K562 (cell line): ENCODE results near the gene SNX27. TPM values are rescaled to one million over a fixed set of nuclear protein-coding genes. Genes with fewer than 3 reads are reported as not detected.

ENCODE experiments used
- C11orf30 ChIP-seq: fragments of 450-650 bp; IDR thresholded peaks from 2 replicates; pipeline ENCODE4 v1.6.1; 2016; ENCODE audit warnings: low read depth, mild to moderate bottlenecking
- CBFA2T2 ChIP-seq: fragments of 450-650 bp; conservative IDR thresholded peaks from 2 replicates; pipeline ENCODE4 v1.6.1; 2017; ENCODE audit warnings: mild to moderate bottlenecking
- CREM ChIP-seq: IDR thresholded peaks from 2 replicates; pipeline ENCODE4 v1.6.1; 2014; ENCODE audit warnings: antibody characterized with exemption, low read depth
- CSDE1 ChIP-seq, 2 experiments: fragments of 450-650 bp; IDR thresholded peaks; 2 replicates each; pipeline ENCODE4 v1.6.1; 2016; ENCODE audit warnings: mild to moderate bottlenecking in 1 of 2
- GABPA ChIP-seq: fragments of 200-800 bp; sonication (Bioruptor generic); conservative IDR thresholded peaks from 2 replicates; pipeline ENCODE4 v1.6.1; 2016; ENCODE audit warnings: low read depth, missing genetic modification characterization, missing compliant biosample characterization
- GATAD2B ChIP-seq: fragments of 450-650 bp; IDR thresholded peaks from 2 replicates; pipeline ENCODE4 v1.6.1; 2017; ENCODE audit warnings: mild to moderate bottlenecking, borderline replicate concordance
- HCFC1 ChIP-seq: IDR thresholded peaks from 2 replicates; pipeline ENCODE4 v1.6.1; 2012; ENCODE audit warnings: low read depth, low read length, improper control_type of control experiment
- MYC ChIP-seq, 2 experiments: fragments of 250-450 bp in 1 of 2; sonication (Bioruptor Pico) in 1 of 2; IDR thresholded peaks; 2 replicates each; pipeline versions ENCODE4 v1.5.1 to v1.6.1; 2012 to 2021; ENCODE audit warnings: low read depth in 2 of 2, borderline replicate concordance in 1 of 2, improper control_type of control experiment in 1 of 2, low read length in 1 of 2, mild to moderate bottlenecking in 1 of 2, moderate library complexity in 1 of 2
- PHTF2 ChIP-seq: fragments of 250-450 bp; sonication (Bioruptor Pico); IDR thresholded peaks from 2 replicates; pipeline ENCODE4 v1.5.0; 2021; ENCODE audit warnings: mild to moderate bottlenecking
- RBFOX2 ChIP-seq: fragments of 200-400 bp; formaldehyde crosslinking; IDR thresholded peaks from 2 replicates; pipeline ENCODE4 v1.6.1; 2017; ENCODE audit warnings: low read depth, mild to moderate bottlenecking, low read length, moderate library complexity
- RCOR1 ChIP-seq, 2 experiments: IDR thresholded peaks; 2 replicates each; pipeline ENCODE4 v1.6.1; 2012; ENCODE audit warnings: low read depth in 2 of 2, low read length in 2 of 2, borderline replicate concordance in 1 of 2, improper control_type of control experiment in 1 of 2
- SMARCE1 ChIP-seq: fragments of 450-650 bp; IDR thresholded peaks from 2 replicates; pipeline ENCODE4 v1.7.1; 2016; ENCODE audit warnings: mild to moderate bottlenecking
- TAF15 ChIP-seq: fragments of 200-400 bp; formaldehyde crosslinking; IDR thresholded peaks from 2 replicates; pipeline ENCODE4 v1.6.1; 2017; ENCODE audit warnings: mild to moderate bottlenecking, low read depth, low read length, moderate library complexity
- TCF7L2 ChIP-seq: fragments of 150-350 bp; IDR thresholded peaks from 2 replicates; pipeline ENCODE4 v1.6.1; 2016; ENCODE audit warnings: low read depth, mild to moderate bottlenecking, low read length, moderate library complexity
- ZBTB43 ChIP-seq: sonication (generic); formaldehyde crosslinking; IDR thresholded peaks from 2 replicates; pipeline ENCODE4 v1.8.0; 2023; ENCODE audit warnings: mild to moderate bottlenecking, missing genetic modification reagents
- ZNF124 ChIP-seq: sonication (generic); formaldehyde crosslinking; IDR thresholded peaks from 2 replicates; pipeline ENCODE4 v1.8.1; 2022; ENCODE audit warnings: missing genetic modification reagents
- ZNF592 ChIP-seq: fragments of 450-650 bp; IDR thresholded peaks from 2 replicates; pipeline ENCODE4 v1.6.1; 2017; ENCODE audit warnings: antibody characterized with exemption, mild to moderate bottlenecking
- polyA plus RNA-seq, 8 experiments: library from polyadenylated mRNA; depleted of rRNA in 4 of 8; stranded (reverse) in 5 of 8; unstranded in 3 of 8; fragments of >200 nt; fragmentation: Nextera tagmentation in 2 of 8; fragmentation: Illumina TruSeq in 1 of 8; extraction: Ambion mirVana in 2 of 8; extraction: Trizol in 1 of 8; gene quantifications; 2 replicates each; pipeline versions ENCODE4 v1.2.1 to v1.2.3, GENCODE V29; 2011 to 2014; ENCODE audit warnings: inconsistent platforms in 1 of 8, missing spikeins in 1 of 8
- total RNA-seq, 7 experiments: library from RNA; depleted of rRNA in 6 of 7; stranded (reverse); fragments of >200 nt in 6 of 7; fragmentation: Illumina TruSeq in 2 of 7; extraction: Trizol in 2 of 7; gene quantifications; 2 replicates each; pipeline versions ENCODE4 v1.2.1 to v1.2.3, GENCODE V29; 2011 to 2021; ENCODE audit warnings: low replicate concordance in 1 of 7
- TF ChIP-seq, protein P1 (sequence below): fragments of 250-450 bp; sonication (Bioruptor Pico); IDR thresholded peaks from 2 replicates; pipeline ENCODE4 v1.9.0; 2021; ENCODE audit warnings: mild to moderate bottlenecking
- TF ChIP-seq, protein P2 (sequence below), 2 experiments: IDR thresholded peaks; 2 replicates each; pipeline ENCODE4 v1.6.1; 2012; ENCODE audit warnings: improper control_type of control experiment in 2 of 2, low read depth in 2 of 2, low read length in 2 of 2, borderline replicate concordance in 1 of 2

The SNX27 gene
- total and polyA plus RNA-seq, 9 of the 15 experiments (the other 6 are each of a cell fraction or from before 2014, with no cell fraction given): 4.5 to 18.7 (median 10.1) TPM

- TF ChIP-seq GATAD2B: no peak
- TF ChIP-seq, protein P1, sequence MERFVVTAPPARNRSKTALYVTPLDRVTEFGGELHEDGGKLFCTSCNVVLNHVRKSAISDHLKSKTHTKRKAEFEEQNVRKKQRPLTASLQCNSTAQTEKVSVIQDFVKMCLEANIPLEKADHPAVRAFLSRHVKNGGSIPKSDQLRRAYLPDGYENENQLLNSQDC: no peak
- TF ChIP-seq CSDE1 (IDR thresholded peaks at IDR 0.05): no peak
- peak in 1 of 2 experiments; percentile 87; a peak in 2 of 4 replicates for TF ChIP-seq RCOR1 (IDR thresholded peaks at IDR 0.05; ENCODE audit: borderline replicate concordance in 1 of 2, low read depth in 2 of 2, low read length in 2 of 2)
- peak; percentile 79 for TF ChIP-seq SMARCE1
- 0 out of 2 replicates have a peak, but pooled peaks have one; percentile 36 for TF ChIP-seq GABPA
- peak; percentile 55; the same call in 1 of the 2 replicates for TF ChIP-seq MYC (IDR thresholded peaks at IDR 0.05; ENCODE audit: low read depth, low read length)
- TF ChIP-seq MYC (CRISPR knock-in tag; IDR thresholded peaks at IDR 0.05; ENCODE audit: borderline replicate concordance, low read depth): no peak
- TF ChIP-seq TAF15: no peak
- TF ChIP-seq, protein P2, sequence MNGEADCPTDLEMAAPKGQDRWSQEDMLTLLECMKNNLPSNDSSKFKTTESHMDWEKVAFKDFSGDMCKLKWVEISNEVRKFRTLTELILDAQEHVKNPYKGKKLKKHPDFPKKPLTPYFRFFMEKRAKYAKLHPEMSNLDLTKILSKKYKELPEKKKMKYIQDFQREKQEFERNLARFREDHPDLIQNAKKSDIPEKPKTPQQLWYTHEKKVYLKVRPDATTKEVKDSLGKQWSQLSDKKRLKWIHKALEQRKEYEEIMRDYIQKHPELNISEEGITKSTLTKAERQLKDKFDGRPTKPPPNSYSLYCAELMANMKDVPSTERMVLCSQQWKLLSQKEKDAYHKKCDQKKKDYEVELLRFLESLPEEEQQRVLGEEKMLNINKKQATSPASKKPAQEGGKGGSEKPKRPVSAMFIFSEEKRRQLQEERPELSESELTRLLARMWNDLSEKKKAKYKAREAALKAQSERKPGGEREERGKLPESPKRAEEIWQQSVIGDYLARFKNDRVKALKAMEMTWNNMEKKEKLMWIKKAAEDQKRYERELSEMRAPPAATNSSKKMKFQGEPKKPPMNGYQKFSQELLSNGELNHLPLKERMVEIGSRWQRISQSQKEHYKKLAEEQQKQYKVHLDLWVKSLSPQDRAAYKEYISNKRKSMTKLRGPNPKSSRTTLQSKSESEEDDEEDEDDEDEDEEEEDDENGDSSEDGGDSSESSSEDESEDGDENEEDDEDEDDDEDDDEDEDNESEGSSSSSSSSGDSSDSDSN (IDR thresholded peaks at IDR 0.05; ENCODE audit: borderline replicate concordance in 1 of 2, low read depth in 2 of 2, low read length in 2 of 2): peak; percentile 63 to 76; a peak in 2 of 4 replicates
- no peak for TF ChIP-seq ZBTB43 (CRISPR knock-in tag)
- peak; percentile 60 for TF ChIP-seq RBFOX2
- peak; percentile 20; the same call in 1 of the 2 replicates for TF ChIP-seq C11orf30
- TF ChIP-seq HCFC1: 0 out of 2 replicates have a peak, but pooled peaks have one; percentile 49
- no peak for TF ChIP-seq TCF7L2
- TF ChIP-seq CBFA2T2: no peak
- peak; percentile 89 for TF ChIP-seq ZNF592
- no peak for TF ChIP-seq ZNF124 (CRISPR knock-in tag)
- TF ChIP-seq CREM: peak; percentile 77
- no peak for TF ChIP-seq PHTF2 (CRISPR knock-in tag)
Observed at GRCh38 chr1:151574575-151575529, 37.0 kb upstream of the SNX27 start (continued).
